HL-60 (cell line): Measurements from ENCODE around the gene DOCK1.

Source experiments
- DNase-seq, 2 experiments: peaks; one replicate each; pipeline ENCODE4 v3.0.0-alpha.2; 2010 to 2020; ENCODE audit warnings: low read depth in 1 of 2, low spot score in 1 of 2
- H3K27ac ChIP-seq: fragments of 250-450 bp; sonication (Bioruptor Pico); replicated peaks from 2 replicates; pipeline ENCODE4 v1.5.1; 2020; ENCODE audit warnings: mild to moderate bottlenecking, moderate library complexity
- H3K27me3 ChIP-seq: fragments of 250-450 bp; sonication (Bioruptor Pico); 2 replicates; pipeline ENCODE4 v1.5.1; 2021; ENCODE audit warnings: mild to moderate bottlenecking, moderate library complexity; ENCODE audit not compliant: insufficient read depth, poor library complexity, severe bottlenecking
- H3K4me3 ChIP-seq: replicated peaks from 2 replicates; pipeline ENCODE4 v1.5.1; 2011; ENCODE audit warnings: mild to moderate bottlenecking, control low read depth, low read length; ENCODE audit not compliant: insufficient read depth
- CTCF ChIP-seq: IDR thresholded peaks from one replicate; pipeline ENCODE4 v1.5.1; 2011; ENCODE audit warnings: low read length, control low read depth, inconsistent platforms; ENCODE audit not compliant: insufficient read depth
- GABPA ChIP-seq: IDR thresholded peaks from 2 replicates; pipeline ENCODE4 v1.6.1; 2012; ENCODE audit warnings: low read depth
- POLR2AphosphoS5 ChIP-seq: IDR thresholded peaks from 2 replicates; pipeline ENCODE4 v1.6.1; 2012; ENCODE audit warnings: low read depth
- REST ChIP-seq: IDR thresholded peaks from 2 replicates; pipeline ENCODE4 v1.6.1; 2012; ENCODE audit warnings: low read depth; ENCODE audit not compliant: insufficient replicate concordance
- SPI1 ChIP-seq: IDR thresholded peaks from 2 replicates; pipeline ENCODE4 v1.6.1; 2012; ENCODE audit warnings: low read depth, mild to moderate bottlenecking, borderline replicate concordance

Gene DOCK1

GRCh38 chr10:127067542-127068194 is 162.4 kb downstream of the DOCK1 start:
- no peak for DNase-seq
- H3K27me3 ChIP-seq = no peaks in the 10 kb centered on the region
- H3K27ac ChIP-seq = no peak overlapping the region
- H3K4me3 ChIP-seq = no peak overlapping the region
- no peak for TF ChIP-seq GABPA
- TF ChIP-seq SPI1 = no peak
- no peak for TF ChIP-seq CTCF
- no peak for TF ChIP-seq POLR2AphosphoS5
- TF ChIP-seq REST = no peak

GRCh38 chr10:127068485-127068884 is 163.3 kb downstream of the DOCK1 start:
- no peak for DNase-seq
- no peak overlapping the region for H3K4me3 ChIP-seq
- H3K27me3 ChIP-seq = no peaks in the 10 kb centered on the region
- TF ChIP-seq POLR2AphosphoS5 (no peak), SPI1 (no peak), REST (no peak), CTCF (no peak), GABPA (no peak)
- H3K27ac ChIP-seq = no peak overlapping the region

GRCh38 chr10:127069436-127069835 is 164.2 kb downstream of the DOCK1 start:
- no peaks in the 10 kb centered on the region for H3K27me3 ChIP-seq
- no peak overlapping the region for H3K27ac ChIP-seq
- no peak for DNase-seq
- TF ChIP-seq GABPA (no peak), POLR2AphosphoS5 (no peak), SPI1 (no peak), CTCF (no peak), REST (no peak)
- H3K4me3 ChIP-seq = no peak overlapping the region
